NCI-H1417 treated with DMSO at 0.1 percent for 48 hours (cell line): ENCODE results near the gene ALDH3A2.
"Not testable (repeated sequence)": the region's sequence is repeated elsewhere in the genome, so short reads cannot be mapped to it uniquely, and the experiment has no call there.

Source experiments
- DNase-seq: peaks from one replicate; lab custom pipeline; 2025; lab: John Stamatoyannopoulos, UW

The ALDH3A2 gene

DNA sequence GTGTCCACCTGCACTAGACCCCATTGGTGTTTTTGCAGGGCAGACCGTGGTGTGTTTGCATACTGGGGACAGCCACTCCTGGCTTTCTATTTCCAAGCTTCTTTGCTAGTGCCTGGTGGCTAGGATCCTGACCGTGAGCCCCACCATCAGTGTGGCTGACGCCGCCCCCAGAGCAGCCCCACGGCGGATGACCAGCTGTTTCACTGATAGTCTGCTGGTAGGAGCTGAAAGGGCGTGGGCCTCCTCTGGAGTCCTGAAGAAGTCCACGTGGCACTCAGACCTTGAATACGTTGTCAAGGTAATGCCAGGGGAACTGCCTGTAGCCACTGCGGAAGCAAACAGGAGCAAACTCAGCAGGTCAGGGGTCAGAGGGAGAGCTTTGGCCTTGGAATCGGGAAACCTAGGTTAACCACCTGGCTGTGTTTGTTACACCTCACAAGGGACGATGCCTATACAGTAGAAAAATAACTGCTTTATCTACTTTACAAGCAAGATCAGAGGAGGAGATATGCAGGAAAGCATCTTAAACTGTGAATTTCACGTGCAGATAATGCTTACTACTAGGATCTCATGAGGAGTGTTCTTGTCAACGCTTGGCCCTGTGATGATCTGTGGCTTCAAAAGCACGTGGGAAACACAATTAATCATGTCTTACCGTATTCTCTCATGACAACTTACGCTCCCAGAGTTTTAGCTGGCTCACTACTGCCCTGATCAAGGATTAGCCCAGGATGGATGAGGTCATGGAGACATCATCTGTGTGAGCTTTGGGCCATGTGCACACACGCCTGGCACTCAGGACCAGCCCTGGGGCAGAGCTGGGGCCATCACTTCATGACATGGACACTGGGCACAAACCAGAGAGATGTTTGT is 30.3 kb downstream of the ALDH3A2 start:
- DNase-seq, result no peak

DNA sequence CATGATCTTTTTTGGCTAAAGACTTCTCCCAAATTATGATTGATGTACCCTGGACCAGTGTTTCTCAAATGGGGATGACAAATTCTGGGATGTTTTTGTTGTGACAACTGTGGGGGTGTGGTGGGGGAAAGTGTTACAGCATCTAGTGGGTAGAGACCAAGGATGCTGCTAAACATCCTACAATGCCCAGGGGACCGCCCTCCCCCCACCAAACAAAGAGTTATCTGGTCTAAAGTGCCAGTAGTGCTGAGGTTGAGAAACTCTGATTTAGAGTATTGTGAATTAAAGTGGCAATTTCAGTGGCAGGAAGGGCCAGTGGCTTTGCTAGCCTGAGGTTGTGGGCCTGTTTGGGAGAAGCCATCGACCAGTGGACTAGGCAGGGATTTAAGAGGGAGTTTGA is 34.6 kb downstream of the ALDH3A2 start:
- no peak for DNase-seq

DNA sequence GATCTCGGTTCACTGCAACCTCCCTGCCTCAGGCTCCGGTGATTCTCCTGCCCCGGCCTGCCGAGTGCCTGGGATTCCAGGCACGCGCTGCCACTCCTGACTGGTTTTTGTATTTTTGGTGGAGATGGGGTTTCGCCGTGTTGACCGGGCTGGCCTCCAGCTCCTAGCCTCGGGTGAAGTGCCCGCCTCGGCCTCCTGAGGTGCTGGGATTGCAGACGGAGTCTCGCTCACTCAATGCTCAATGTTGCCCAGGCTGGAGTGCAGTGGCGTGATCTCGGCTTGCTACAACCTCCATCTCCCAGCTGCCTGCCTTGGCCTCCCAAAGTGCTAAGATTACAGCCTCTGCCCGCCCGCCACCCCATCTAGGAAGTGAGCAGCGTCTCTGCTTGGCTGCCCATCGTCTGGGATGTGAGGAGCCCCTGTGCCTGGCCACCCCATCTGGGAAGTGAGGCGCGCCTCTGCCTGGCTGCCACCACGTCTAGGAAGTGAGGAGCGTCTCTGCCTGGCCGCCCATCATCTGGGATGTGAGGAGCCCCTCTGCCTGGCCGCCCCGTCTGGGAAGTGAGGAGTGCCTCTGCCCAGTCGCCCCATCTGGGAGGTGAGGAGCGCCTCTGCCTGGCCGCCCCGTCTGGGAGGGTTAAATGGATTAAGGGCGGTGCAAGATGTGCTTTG is 36.5 kb downstream of the ALDH3A2 start:
- not testable (repeated sequence) for DNase-seq

DNA sequence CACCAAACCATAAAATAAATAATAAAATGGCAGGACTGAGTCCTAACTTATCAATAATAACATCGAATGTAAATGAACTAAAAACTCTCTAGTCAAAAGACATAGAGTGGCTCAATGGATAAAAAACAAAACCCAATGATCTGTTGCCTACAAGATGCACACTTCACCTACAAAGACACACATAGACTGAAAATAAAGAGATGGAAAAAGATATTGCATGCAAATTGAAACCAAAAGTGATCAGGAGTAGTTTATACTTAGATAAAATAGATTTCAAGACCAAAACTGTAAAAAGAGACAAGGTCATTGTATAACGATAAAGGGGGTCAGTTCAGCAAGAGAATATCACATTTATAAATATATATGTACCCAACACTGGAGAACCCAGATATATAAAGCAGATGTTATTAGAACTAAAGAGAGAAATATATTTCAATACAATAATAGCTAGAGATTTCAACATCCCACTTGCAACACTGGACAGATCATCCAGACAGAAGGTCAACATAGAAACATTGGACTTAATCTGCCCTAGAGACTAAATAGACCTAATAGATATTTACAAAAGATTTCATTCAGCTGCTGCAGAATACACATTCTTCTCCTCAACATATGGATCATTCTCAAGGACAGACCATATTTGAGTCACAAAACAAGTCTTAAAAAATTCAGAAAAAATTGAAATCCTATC is 38.0 kb downstream of the ALDH3A2 start:
- no peak for DNase-seq

GRCh38 chr17:19702217-19702641 is 53.7 kb downstream of the ALDH3A2 start:
- no peak for DNase-seq

GRCh38 chr17:19703106-19703827 is 54.7 kb downstream of the ALDH3A2 start:
- DNase-seq, result no peak

GRCh38 chr17:19703828-19704613 is 55.5 kb downstream of the ALDH3A2 start:
- DNase-seq, result no peak

DNA sequence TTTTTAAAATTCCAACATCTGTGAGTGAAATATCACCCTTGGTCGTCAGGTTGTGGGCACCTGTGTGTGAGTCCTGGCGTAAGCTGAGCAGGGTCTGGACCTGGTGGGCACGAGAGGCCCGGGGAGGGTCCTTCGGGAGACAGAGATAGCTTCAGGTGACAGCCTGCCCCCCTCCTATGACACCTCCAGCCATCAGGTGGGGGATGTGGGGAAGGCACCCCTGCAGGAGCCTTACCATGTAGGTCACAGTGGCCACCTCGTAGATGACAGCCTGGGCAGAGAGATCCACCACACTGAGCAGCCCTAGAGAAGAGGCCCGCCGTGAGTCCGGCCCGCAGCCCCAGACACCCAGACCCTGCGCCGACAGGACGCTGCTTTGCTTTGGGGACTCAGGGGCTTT is 56.6 kb downstream of the ALDH3A2 start:
- no peak for DNase-seq

DNA sequence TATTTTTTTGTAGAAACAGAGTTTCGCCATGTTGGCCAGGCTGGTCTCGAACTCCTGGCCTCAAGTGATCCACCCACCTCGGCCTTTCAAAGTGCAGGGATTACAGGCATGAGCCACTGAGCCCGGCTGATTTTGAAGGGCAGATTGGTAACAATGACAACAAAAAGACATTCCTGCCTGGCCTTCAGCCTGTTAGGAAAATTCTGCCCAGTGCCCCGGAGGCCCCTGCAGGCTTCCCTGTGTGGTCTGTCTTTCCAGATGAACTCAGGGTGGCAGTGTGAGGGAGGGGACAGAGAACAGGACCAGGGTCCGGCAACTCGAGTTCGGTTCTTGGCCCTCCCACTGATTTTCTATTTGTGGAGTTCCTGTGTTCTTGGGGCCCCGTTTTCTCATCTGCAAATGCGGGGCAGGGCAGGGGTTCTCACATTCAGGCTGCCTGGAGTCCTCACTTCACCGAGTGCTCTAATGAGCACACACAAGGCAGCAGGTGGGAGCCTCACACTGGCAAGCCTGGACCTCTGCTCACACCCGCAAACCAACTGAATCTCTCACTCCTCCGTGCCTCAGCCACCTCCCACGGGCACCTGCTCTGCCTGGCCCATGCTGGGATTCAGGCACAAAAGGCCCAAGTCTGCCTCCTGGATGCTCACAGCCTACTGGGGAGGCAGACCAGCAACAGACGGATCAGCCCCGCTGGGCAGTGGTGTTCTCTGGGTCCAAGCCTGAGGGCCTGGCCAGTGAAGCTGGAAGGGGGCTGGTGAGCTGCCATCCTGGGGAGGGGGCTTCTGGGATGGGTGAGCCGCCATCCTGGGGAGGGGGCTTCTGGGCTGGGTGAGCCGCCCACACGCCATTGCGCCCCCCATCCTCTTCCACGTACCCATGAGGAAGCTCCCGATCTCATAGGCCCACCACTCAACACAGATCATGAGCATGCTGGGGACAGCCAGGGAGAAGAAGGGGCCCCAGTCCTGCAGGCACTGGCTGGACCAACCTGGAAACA is 57.5 kb downstream of the ALDH3A2 start:
- no peak for DNase-seq

- no peak for DNase-seq
Measured at GRCh38 chr17:19706791-19707727, 58.5 kb downstream of the ALDH3A2 start.

DNA sequence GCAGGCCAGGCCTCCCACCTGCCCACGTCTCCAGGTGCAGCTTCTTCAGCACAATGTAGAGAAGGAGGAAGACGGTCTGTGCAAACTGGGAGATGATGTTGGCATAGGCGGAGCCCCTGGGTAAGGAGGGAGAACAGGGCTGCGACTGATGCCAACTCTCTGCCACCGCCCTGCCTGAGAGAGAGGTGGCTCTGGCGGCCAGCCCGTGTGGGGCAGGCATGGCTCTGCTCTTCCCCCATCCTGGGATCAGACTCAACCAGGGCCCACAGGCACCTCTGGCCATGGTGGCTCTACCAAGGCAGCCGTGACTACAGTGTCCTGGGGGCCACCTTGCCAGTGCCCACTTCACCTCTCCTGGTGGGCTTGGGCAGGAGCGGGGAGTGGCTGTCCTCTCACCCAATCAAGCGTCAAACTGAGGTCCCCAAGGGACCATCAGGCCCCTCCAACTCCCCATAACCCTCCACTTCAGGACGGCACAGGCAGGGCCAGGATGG is 59.2 kb downstream of the ALDH3A2 start:
- DNase-seq, result no peak

DNA sequence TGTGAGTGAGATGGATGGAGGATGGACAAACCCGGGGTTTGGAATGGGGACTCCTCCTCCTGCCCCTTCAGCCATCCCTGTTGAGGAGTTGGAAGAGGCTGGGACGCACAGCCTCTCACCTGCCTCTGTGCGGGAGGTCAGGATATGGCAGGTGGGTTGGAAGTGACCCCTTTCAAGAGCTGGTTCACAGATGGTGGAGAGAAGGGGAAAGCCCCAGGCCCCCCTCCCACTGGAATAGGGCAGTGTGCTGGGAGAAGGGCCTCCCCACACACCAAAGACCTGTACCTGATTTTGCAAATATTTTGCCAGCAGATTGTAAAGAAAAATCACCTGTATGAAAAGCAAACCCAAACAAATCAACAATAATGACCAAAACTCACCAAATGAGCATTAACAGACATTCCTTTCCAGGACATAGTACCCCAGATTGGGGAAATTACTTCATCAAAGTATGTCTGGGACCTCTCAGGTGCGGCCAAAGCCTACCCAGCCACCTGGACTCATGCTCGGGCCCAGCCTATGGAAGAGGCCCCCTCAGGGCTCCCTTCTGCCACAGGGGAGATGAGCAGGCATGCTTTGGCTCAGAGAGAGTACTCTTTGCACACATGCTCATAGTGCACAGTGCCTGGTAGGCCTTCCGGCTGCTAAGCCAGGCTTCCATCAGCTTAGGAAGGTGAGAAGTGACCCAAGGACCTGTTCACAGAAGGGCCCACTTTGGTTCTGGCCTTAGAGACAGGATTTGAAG is 60.1 kb downstream of the ALDH3A2 start:
- no peak for DNase-seq

GRCh38 chr17:19709841-19710240 is 61.3 kb downstream of the ALDH3A2 start:
- DNase-seq, result no peak

- DNase-seq, result no peak
Measured at GRCh38 chr17:19712436-19713004, 64.0 kb downstream of the ALDH3A2 start.

DNA sequence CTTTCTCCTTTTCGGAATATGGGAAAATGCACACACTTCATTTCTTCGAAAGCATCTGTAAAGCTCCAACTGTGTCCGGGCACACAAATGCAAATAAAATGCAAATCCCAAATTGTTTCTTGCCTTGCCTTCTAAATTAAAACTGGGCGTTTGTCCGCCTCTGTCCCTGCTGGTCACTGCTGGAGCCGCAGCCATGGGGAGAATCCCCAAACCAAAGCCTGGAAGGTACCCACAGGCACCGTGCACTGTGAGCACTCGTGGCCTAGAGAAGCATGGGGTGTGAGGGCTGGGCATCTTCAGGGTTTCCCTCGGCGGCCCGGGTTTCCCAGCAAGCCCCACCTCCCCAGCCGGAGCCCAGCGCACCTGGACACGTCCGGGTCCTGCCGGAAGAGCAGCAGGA is 64.9 kb downstream of the ALDH3A2 start:
- DNase-seq, result no peak

- no peak for DNase-seq
Measured at GRCh38 chr17:19713901-19714361, 65.4 kb downstream of the ALDH3A2 start.
